ENCODE results near the gene CTSG.
A peak's percentile ranks its signal among the peaks of the same experiment; 100 is the strongest.
"Not testable (repeated sequence)": the region's sequence is repeated elsewhere in the genome, so short reads cannot be mapped to it uniquely, and the experiment has no call there.

CTSG gene, protein sequence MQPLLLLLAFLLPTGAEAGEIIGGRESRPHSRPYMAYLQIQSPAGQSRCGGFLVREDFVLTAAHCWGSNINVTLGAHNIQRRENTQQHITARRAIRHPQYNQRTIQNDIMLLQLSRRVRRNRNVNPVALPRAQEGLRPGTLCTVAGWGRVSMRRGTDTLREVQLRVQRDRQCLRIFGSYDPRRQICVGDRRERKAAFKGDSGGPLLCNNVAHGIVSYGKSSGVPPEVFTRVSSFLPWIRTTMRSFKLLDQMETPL

DNA sequence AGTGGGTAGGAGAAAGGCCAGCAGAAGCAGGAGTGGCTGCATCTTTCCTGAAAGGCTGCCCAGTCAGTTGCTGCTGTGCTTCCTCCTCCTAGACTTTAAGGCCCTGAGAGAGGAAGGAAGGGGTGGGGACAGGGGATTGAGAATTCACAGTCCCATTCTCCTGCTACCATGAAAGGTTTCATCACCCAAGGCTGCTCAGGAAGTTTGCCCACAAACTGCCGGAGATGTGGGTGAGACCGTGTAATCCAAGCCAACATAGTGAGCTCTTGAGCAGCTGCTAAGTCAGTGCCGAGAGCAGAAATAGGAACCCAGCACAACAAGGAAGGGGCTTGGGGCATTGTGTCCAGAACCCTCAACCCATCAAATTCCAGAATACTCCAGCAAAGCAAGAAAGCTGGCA is at the start of gene CTSG:
TSS of gene CTSG (minus strand) at position 69 of the 400 bp plus-strand sequence. CDS start at position 42, 27 bp downstream.
- DNase-seq (ENCODE audit: low read depth in 3 of 3): no peak

GRCh38 chr14:24613747-24614146 is 37.7 kb upstream of the CTSG start:
- DNase-seq (ENCODE audit: low read depth in 3 of 3): no peak

GRCh38 chr14:24613241-24613640 is 37.2 kb upstream of the CTSG start:
- no peak for DNase-seq (ENCODE audit: low read depth in 3 of 3)

GRCh38 chr14:24612196-24612595 is 36.1 kb upstream of the CTSG start:
- no peak for DNase-seq (ENCODE audit: low read depth in 3 of 3)

DNA sequence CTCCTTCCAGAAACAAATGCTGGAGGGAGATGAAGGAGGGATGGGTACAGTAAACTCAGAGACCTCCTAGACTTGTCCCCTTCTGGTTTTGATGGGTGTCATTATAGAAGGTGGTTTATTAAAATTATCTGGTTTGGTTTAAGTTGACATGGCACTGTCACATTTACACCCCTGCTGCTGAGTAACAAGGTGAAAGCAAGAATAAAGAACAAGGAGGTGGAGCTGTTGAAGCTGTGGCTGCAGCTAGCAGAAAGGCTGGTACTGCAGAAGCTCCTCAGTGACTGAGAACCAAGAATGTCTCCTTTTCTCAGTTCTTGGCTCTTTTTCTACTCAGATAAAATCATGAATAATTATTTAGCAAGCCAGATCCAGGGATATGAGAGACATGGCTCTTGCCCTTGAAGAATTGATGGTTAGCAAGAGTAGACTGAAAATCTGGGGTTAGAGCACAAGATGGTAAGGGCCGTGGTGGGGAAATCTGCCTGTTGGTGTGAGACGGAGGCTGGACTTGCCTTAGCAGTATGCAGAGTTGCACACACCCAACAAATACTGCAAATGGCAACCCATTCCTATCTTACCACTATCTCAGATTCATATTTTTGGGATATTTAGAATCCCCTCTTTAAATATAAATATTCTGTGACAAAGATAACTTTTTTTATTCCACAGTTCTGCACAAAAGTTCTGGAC is 33.8 kb upstream of the CTSG start, which contains the start of gene GZMH:
TSS of gene GZMH (minus strand) at position 31 of the 690 bp plus-strand sequence. CDS start 72 bp downstream, outside the sequence.
- no peak for DNase-seq (ENCODE audit: low read depth in 3 of 3)

DNA sequence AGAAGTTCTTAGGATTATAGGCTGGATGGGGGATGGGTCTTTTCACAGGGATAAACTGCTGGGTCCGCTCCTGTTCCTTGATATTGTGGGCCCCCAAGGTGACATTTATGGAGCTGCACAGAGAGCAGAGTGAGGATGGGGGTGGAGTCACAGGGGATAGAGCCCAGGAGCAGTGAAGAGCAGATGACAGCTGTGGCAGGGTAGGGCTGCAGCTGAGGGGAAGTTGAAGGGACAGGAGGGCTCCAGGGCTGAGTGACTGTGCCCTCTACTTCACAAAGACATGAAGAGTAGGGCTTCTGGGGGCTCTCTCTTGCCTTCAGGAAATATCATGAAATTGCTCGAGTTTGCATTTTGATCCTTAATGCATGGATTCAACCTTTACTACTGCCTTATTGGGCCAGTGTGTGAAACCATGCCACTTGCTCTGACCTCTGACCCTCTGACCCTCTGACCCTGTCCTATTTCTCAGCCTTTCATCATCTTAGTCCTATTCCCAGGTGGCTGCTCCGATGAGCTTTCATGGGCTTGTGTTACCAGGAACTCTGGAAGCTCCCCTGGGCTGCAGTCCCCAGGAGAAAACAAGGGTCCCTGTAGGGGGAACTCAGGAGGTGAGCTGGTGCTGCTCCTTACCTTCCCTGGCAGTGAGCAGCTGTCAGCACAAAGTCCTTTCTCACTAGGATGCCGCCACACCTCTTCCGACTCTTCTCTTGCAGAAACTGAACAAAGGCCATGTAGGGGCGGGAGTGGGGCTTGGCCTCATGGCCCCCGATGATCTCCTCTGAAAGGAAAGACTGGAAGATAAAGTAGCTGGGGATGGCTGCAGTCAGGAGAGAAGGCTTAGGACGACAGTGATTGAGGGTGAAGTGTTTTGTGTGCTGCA is 31.8 kb upstream of the CTSG start:
- DNase-seq (ENCODE audit: low read depth in 3 of 3): no peak

- DNase-seq (ENCODE audit: low read depth in 3 of 3): no peak
Observed at GRCh38 chr14:24607081-24607480, 31.0 kb upstream of the CTSG start.

GRCh38 chr14:24606297-24606696 is 30.2 kb upstream of the CTSG start:
- DNase-seq (ENCODE audit: low read depth in 3 of 3): no peak

DNA sequence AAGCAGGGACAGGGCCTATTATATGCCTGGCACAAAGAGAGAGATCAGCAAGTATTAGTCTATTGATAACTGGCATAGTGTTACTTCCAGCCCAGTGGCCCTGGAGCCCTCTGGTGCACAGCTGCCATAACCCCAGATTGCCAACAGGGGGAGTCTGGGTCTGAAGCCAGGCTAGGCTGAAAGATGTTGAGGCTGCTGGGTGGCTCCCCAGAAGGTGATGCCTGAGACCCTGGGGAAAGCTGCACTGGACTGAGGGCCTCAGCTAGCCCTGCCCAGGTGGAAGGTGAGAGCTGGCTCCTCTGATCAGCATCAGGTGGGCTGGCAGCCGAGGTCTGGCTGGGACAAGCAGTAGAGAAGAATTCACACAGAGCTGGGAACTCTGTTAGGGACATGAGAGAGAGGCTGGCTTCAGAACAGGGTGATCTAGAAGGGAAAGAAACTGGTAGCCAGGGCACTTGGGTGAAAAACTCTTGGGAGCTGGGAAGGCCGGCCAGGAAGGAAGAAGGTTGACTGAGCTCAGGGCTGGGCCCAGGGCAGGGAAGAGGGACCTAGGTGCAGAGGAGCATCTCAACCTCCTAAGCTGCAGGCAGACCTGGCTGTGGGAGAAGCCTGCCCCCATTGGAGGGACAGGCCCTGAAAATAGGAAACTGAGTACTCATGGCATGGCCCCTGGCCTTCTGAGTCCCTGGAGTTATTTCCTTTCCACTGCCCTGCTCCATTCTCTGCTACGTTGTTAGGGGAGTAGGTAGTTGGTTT is 29.6 kb upstream of the CTSG start:
- DNase-seq (ENCODE audit: low read depth in 3 of 3): peak; percentile 40 to 71 (median 48)

DNA sequence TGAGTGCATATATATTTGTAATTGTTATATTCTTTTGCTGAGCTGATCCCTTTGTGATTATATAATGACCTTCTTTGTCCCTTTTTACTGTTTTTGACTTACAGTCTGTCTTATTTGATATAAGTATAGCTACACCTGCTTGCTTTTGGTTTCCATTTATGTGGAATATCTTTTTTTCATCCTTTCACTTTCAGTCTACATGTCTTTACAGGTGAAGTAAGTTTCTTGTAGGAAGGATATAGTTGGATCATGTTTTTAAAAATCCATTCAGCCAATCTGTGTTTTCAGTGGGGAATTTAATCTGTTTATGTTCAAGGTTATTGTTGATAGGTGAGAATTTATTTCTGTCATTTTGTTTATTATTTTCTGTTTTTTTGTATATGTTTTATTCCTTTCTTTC is 21.4 kb upstream of the CTSG start:
- DNase-seq (ENCODE audit: low read depth in 3 of 3): no peak

GRCh38 chr14:24595073-24595808 is 19.2 kb upstream of the CTSG start:
- no peak for DNase-seq (ENCODE audit: low read depth in 3 of 3)

GRCh38 chr14:24591004-24591403 is 15.0 kb upstream of the CTSG start:
- DNase-seq (ENCODE audit: low read depth in 3 of 3): not testable (repeated sequence)

DNA sequence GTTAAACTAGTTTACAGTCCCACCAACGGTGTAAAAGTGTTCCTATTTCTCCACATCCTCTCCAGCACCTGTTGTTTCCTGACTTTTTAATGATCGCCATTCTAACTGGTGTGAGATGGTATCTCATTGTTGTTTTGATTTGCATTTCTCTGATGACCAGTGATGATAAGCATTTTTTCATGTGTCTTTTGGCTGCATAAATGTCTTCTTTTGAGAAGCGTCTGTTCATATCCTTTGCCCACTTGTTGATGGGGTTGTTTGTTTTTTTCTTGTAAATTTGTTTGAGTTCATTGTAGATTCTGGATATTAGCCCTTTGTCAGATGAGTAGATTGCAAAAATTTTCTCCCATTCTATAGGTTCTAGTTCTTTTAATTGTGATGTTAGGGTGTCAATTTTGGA is 8.4 kb upstream of the CTSG start:
- not testable (repeated sequence) for DNase-seq (ENCODE audit: low read depth in 3 of 3)

DNA sequence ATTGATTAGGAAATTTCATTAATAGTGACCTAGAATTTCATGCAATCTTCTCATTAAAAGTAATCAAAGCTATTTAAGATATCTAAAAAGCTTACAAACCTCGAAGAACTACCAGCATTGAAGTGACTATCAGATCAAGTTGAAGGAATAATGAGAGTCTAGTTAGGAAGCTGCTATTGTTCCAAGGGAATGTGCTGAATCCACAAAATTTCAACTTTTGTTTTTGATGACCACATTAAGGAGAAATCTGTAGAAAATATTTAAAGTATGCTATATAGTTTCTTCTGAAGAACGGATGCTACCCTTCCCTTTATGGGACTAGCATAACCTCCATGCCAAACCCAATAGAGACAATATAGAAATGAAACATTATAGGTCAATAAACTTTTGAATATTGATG is 2.5 kb upstream of the CTSG start:
- DNase-seq (ENCODE audit: low read depth in 3 of 3): no peak

DNA sequence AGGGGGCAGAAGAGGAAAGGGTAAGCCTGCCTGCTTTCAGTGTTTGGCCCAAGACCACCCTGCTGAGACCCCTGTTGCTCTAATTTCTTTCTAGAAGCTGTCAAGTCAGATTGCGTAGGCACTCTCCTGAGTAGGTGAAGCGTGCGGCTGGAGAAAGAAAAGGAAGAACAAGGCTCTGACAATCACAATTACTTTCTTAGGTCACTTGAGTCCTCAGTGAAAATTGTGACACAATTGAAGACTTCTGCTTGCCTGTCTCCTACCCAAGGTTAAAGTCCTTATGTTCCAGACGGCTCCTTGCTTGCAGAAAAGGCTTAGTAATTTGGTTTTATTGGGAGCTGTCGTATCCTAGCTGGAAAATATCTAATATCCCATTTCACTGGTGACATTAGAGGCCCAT is 721 bp upstream of the CTSG start:
- DNase-seq (ENCODE audit: low read depth in 3 of 3): no peak

- no peak for DNase-seq (ENCODE audit: low read depth in 3 of 3)
Observed at GRCh38 chr14:24574206-24574774, 1.8 kb downstream of the CTSG start.

DNA sequence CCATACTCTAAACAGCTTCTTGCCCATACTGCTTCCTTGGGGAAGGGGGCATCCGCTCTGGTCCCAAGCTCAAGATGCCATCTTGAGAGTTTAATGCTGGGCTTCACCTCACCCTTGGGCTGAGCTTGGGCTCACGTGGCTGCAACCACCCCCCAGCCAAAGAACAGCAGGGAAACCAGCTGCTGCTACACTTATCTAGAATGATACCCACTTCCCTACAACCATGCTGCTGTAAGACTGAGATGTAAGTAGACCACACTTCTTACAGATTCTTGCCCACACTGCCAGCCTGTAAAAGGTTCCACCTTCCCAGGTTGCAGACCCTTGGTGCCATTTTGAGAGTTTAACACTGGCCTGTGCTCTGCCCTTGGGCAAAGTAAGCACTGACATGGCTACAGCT is 9.7 kb downstream of the CTSG start:
- DNase-seq (ENCODE audit: low read depth in 3 of 3): no peak

DNA sequence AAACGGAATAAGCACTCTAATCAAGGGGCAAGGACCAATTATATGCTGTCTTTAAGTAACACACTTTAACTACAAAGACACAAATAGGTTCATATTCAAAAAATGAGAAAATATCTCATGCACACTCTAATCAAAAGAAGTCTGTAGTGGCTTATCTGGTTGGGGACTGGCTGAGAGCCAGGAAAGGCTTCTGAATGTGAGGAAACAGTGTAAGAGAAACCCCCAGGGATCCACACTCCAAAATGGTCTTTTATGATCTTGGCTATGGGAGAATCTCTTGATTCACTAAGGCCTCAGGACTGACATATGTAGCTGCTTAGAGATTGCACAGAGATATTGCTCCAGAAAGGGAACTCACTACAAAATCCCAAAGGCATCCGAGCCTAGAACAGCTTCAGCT is 10.3 kb downstream of the CTSG start:
- no peak for DNase-seq (ENCODE audit: low read depth in 3 of 3)

DNA sequence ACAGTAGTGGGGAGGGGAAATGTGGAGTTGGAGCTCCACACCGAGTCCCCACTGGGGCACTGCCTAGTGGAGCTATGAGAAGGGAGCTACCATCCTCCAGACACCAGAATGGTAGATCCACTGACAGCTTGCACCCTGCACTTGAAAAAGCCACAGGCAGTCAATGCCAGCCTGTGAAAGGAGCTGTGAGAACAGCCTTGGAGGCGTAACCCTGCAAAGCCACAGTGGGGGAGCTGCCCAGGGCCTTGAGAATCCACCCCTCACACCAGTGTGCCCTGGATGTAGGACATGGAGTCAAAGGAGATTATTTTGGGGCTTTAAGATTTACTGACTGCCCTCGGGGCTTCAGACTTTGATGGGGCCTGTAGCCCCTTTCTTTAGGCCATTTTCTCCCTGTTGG is 12.5 kb downstream of the CTSG start:
- no peak for DNase-seq (ENCODE audit: low read depth in 3 of 3)

- no peak for DNase-seq (ENCODE audit: low read depth in 3 of 3)
Observed at GRCh38 chr14:24556756-24557155, 19.3 kb downstream of the CTSG start.

GRCh38 chr14:24549064-24549463 is 27.0 kb downstream of the CTSG start:
- DNase-seq (ENCODE audit: low read depth in 3 of 3): not testable (repeated sequence)

Measured in stimulated activated CD4-positive, alpha-beta T cell treated with anti-CD3 and anti-CD28 coated beads, TNF-alpha, amount 100 ng/mL, for 24 hours (primary cell).